GM20000 (cell line): ENCODE measurements around the gene TMEM141.

ENCODE experiments used
- DNase-seq: peaks from one replicate; pipeline ENCODE4 v3.0.0; 2012; ENCODE audit warnings: low spot score
- CTCF ChIP-seq: IDR thresholded peaks from 2 replicates; pipeline ENCODE4 v1.5.1; 2012; ENCODE audit warnings: mild to moderate bottlenecking, control low read depth; ENCODE audit errors: extremely low read depth, missing control alignments

Gene TMEM141

GRCh38 chr9:136746155-136746490, 45.0 kb upstream of the TMEM141 start:
- DNase-seq, result no peak
- TF ChIP-seq CTCF, result no peak

GRCh38 chr9:136746621-136747020, 44.5 kb upstream of the TMEM141 start:
- no peak for TF ChIP-seq CTCF
- no peak for DNase-seq

GRCh38 chr9:136747161-136748060, 43.7 kb upstream of the TMEM141 start:
- no peak for TF ChIP-seq CTCF
- DNase-seq, result no peak

GRCh38 chr9:136748201-136748600, 42.9 kb upstream of the TMEM141 start, which contains the start of gene LCN6:
Gene LCN6, minus strand, starts transcription at chr9:136748525. Its CDS starts 42 bp downstream, at chr9:136748483.
- TF ChIP-seq CTCF, result no peak

GRCh38 chr9:136748666-136749611, 42.2 kb upstream of the TMEM141 start:
- no peak for DNase-seq
- TF ChIP-seq CTCF, result no peak

More at GRCh38 chr9:136748201-136748600, 42.9 kb upstream of the TMEM141 start, which contains the start of gene LCN6:
- no peak for DNase-seq

GRCh38 chr9:136750526-136750925, 40.6 kb upstream of the TMEM141 start:
- TF ChIP-seq CTCF, result no peak
- DNase-seq, result no peak

- no peak for DNase-seq
- TF ChIP-seq CTCF, result no peak
Observed at GRCh38 chr9:136751244-136751643, 39.9 kb upstream of the TMEM141 start.
